A673 (cell line): ENCODE results near the gene KDELR3. TPM values are rescaled to one million over a fixed set of nuclear protein-coding genes. Genes with fewer than 3 reads are reported as not detected.

Experiments used
- BruUV-seq: library from RNA; stranded (reverse); fragments of 400-500 nt; replicated peaks from 2 replicates; lab custom pipeline; 2021; lab: Mats Ljungman, UMichigan
- CTCF ChIA-PET: fragments of 300-600 bp; sonication (Branson Sonifier 250); formaldehyde crosslinking; loops from one replicate; lab custom pipeline; 2022; ENCODE audit warnings: antibody characterized with exemption; lab: Charles Lee
- POLR2A ChIA-PET: fragments of 300-600 bp; sonication (Branson Sonifier 250); formaldehyde crosslinking; loops from one replicate; lab custom pipeline; 2022; ENCODE audit warnings: antibody characterized with exemption; ENCODE audit not compliant: low non-redundant PET; lab: Charles Lee
- DNase-seq: peaks from one replicate; pipeline ENCODE4 v3.0.0-alpha.2; 2015; ENCODE audit warnings: low spot score
- H3K27ac ChIP-seq: fragments of 200-600 bp; sonication (generic); 2 replicates; pipeline ENCODE4 v1.5.1; 2016; ENCODE audit warnings: mixed run types, low read depth, mild to moderate bottlenecking, mixed read lengths, antibody characterized with exemption, low read length; ENCODE audit not compliant: poor library complexity, severe bottlenecking
- H3K27me3 ChIP-seq: fragments of 200-600 bp; sonication (generic); replicated peaks from 2 replicates; pipeline ENCODE4 v1.6.1; 2017; ENCODE audit warnings: mixed run types, low read depth, mild to moderate bottlenecking, mixed read lengths, antibody characterized with exemption, low read length; ENCODE audit not compliant: insufficient read depth, poor library complexity
- H3K36me3 ChIP-seq: fragments of 200-600 bp; sonication (generic); 2 replicates; pipeline ENCODE4 v1.6.1; 2016; ENCODE audit warnings: mixed run types, mild to moderate bottlenecking, mixed read lengths, antibody characterized with exemption, low read length; ENCODE audit not compliant: insufficient read depth, poor library complexity, severe bottlenecking
- H3K4me1 ChIP-seq: fragments of 200-600 bp; sonication (generic); 2 replicates; pipeline ENCODE4 v1.6.1; 2017; ENCODE audit warnings: mixed run types, mild to moderate bottlenecking, mixed read lengths, antibody characterized with exemption, low read length; ENCODE audit not compliant: insufficient read depth, poor library complexity, severe bottlenecking
- H3K4me3 ChIP-seq: fragments of 200-600 bp; sonication (generic); 2 replicates; pipeline ENCODE4 v1.5.1; 2016; ENCODE audit warnings: low read depth, mixed run types, mild to moderate bottlenecking, mixed read lengths, low read length; ENCODE audit not compliant: poor library complexity, severe bottlenecking
- H3K9me3 ChIP-seq: fragments of 200-600 bp; sonication (generic); 2 replicates; pipeline ENCODE4 v1.6.1; 2016; ENCODE audit warnings: mixed run types, low read depth, mild to moderate bottlenecking, mixed read lengths, antibody characterized with exemption, low read length; ENCODE audit not compliant: poor library complexity, severe bottlenecking
- EZH2 ChIP-seq: fragments of 200-600 bp; sonication (generic); IDR thresholded peaks from 2 replicates; pipeline ENCODE4 v1.6.1; 2017; ENCODE audit warnings: borderline replicate concordance, low read depth, mild to moderate bottlenecking, mixed read lengths, antibody characterized with exemption, low read length; ENCODE audit not compliant: poor library complexity, severe bottlenecking
- intact Hi-C: fragments of 100-400 bp; cut with micrococcal nuclease; formaldehyde crosslinking; loops from one replicate; pipeline ENCODE4 v1.10.0; 2022; ENCODE audit not compliant: unreplicated experiment
- total RNA-seq: library from RNA; stranded (reverse); gene quantifications from 2 replicates; pipeline ENCODE4 v1.2.3, GENCODE V29; 2021
- TF ChIP-seq, protein P1 (sequence below): fragments of 300-800, 200-600 bp; sonication (generic); conservative IDR thresholded peaks from 2 replicates; pipeline ENCODE4 v1.5.1; 2017; ENCODE audit warnings: low read depth, mild to moderate bottlenecking, antibody characterized with exemption, low read length, moderate library complexity, mixed read lengths

Gene KDELR3
- total RNA-seq, 1 experiment from 2014 or later, result 4.0 TPM

DNA sequence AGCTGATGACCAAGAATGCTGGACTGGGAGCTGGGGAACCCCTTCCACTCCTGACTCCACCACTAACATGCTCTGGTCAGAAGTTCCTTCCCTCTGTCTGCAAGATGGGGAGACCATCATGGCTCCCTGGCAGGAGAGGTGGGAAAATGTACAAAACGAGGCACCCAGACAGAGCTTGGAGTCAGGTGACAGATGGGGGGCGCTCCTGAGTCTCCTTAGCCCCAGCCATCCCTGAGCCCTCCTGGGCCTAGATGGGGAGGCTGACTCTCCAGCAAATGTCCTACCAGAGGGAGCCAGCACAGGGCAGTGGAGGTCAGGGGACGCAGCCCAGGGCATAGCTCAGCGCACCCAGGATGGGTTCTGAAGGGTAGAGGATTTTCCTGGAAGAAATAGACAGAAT lies 32.9 kb upstream of the KDELR3 start:
- H3K4me3 ChIP-seq, result no peak overlapping the region
- BruUV-seq, result no TSS peak
- TF ChIP-seq, protein P1, sequence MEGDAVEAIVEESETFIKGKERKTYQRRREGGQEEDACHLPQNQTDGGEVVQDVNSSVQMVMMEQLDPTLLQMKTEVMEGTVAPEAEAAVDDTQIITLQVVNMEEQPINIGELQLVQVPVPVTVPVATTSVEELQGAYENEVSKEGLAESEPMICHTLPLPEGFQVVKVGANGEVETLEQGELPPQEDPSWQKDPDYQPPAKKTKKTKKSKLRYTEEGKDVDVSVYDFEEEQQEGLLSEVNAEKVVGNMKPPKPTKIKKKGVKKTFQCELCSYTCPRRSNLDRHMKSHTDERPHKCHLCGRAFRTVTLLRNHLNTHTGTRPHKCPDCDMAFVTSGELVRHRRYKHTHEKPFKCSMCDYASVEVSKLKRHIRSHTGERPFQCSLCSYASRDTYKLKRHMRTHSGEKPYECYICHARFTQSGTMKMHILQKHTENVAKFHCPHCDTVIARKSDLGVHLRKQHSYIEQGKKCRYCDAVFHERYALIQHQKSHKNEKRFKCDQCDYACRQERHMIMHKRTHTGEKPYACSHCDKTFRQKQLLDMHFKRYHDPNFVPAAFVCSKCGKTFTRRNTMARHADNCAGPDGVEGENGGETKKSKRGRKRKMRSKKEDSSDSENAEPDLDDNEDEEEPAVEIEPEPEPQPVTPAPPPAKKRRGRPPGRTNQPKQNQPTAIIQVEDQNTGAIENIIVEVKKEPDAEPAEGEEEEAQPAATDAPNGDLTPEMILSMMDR, result peak; percentile 38; the same call in 1 of the 2 replicates
- no peak for TF ChIP-seq EZH2
- DNase-seq, result no peak
- intact Hi-C loops, result no loop called here
- H3K9me3 ChIP-seq, result no peaks in the 10 kb centered on the region
- ChIA-PET CTCF (interaction anchor here (0.6 kb wide), 1 partner anchor 98 kb away, joined by 4 read pairs; no protein-coding TSS in a partner anchor), POLR2A (no interaction called here)
- H3K36me3 ChIP-seq, result no peaks in the 10 kb centered on the region
- no peaks in the 10 kb centered on the region for H3K27me3 ChIP-seq
- no peaks in the 10 kb centered on the region for H3K4me1 ChIP-seq
- H3K27ac ChIP-seq, result no peak overlapping the region

DNA sequence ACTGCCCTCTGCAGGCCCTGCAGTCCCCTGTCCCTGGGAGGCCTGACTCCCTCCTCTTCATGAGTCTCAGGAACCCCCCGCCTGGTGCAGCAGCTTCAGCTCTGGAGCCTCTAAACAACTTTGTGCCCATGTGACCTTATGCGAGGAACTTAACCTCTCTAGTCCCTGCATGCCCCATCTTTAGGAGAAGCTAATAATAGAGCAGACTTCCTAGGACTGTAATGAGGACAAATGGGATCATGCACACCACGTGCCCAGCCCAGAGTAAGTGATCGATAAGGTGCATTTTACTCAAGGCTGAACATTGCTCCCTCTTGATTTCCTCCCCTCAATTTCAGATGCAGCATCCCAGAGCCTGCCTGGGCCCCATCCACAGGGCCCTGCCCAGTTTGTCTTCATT lies 31.9 kb upstream of the KDELR3 start:
- intact Hi-C loops, result no loop called here
- Histone ChIP-seq H3K27me3 (no peaks in the 10 kb centered on the region), H3K36me3 (no peaks in the 10 kb centered on the region), H3K4me1 (no peaks in the 10 kb centered on the region), H3K9me3 (no peaks in the 10 kb centered on the region), H3K4me3 (no peak overlapping the region), H3K27ac (no peak overlapping the region)
- TF ChIP-seq, protein P1, result no peak
- no TSS peak for BruUV-seq
- POLR2A ChIA-PET, result no interaction called here
- DNase-seq, result no peak
- CTCF ChIA-PET, result no interaction called here

DNA sequence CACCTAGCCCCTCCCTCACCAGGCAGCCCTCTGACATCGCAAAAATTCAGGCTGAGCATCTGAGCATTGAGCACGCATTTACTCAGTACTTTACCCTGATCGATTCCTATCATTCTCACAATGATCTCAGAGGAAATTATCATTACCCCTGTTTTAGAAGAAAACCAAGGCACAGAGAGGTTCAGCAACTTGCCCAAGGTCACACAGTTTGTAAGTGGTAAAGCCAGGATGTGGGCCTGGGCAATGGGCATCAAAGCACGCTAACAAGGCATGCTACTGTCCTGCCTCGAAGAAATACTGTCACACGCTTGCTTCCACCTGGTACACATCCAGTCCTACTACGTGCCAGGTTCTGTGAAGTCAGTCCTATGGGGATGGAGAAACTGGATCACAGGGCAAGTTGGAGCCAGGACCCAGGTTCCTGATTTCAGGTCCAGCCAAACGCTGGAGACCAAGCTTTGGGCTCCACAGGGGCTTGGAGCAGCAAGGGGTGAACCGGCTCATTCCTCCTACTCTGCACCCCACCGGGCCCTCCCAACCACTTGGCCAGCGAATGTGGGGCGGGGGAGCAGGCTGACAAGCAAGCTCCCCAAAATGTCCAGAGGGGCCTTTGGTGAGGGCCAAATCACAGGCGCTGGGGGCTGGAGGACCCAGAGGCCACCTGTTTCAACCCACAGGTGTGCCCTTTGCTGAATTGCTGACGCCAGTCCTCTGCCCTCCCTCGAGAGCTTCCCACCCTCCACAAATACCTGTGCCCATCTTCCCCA lies 31.1 kb upstream of the KDELR3 start:
- no peaks in the 10 kb centered on the region for H3K4me1 ChIP-seq
- ChIA-PET CTCF (no interaction called here), POLR2A (no interaction called here)
- intact Hi-C loops, result no loop called here
- H3K4me3 ChIP-seq, result no peak overlapping the region
- BruUV-seq, result no TSS peak
- no peak overlapping the region for H3K27ac ChIP-seq
- H3K9me3 ChIP-seq, result no peaks in the 10 kb centered on the region
- no peak for TF ChIP-seq EZH2
- TF ChIP-seq, protein P1, result no peak
- no peak for DNase-seq
- H3K27me3 ChIP-seq, result no peaks in the 10 kb centered on the region
- no peaks in the 10 kb centered on the region for H3K36me3 ChIP-seq
